H9 (cell line): Measurements from ENCODE around the gene PCGF6. TPM values are rescaled to one million over a fixed set of nuclear protein-coding genes. Genes with fewer than 3 reads are reported as not detected.

ENCODE experiments used
- DNase-seq: peaks from one replicate; pipeline ENCODE4 v3.0.0-alpha.2; 2017
- H2AFZ ChIP-seq: one replicate; pipeline ENCODE4 v1.6.1; 2013; ENCODE audit warnings: mild to moderate bottlenecking, low read length, control low read depth, moderate library complexity
- H2AK5ac ChIP-seq: 2 replicates; pipeline ENCODE4 v1.6.1; 2013; ENCODE audit warnings: low read length, control low read depth, mixed read lengths; ENCODE audit not compliant: insufficient read length
- H2BK120ac ChIP-seq: one replicate; pipeline ENCODE4 v1.6.1; 2013; ENCODE audit warnings: low read depth, mild to moderate bottlenecking, low read length, control low read depth, inconsistent platforms; ENCODE audit not compliant: poor library complexity, severe bottlenecking
- H2BK12ac ChIP-seq: 2 replicates; pipeline ENCODE4 v1.6.1; 2013; ENCODE audit warnings: low read length, control low read depth, mixed read lengths, low read depth; ENCODE audit not compliant: insufficient read length
- H2BK15ac ChIP-seq: 2 replicates; pipeline ENCODE4 v1.6.1; 2013; ENCODE audit warnings: low read depth, low read length, control low read depth
- H2BK20ac ChIP-seq: one replicate; pipeline ENCODE4 v1.6.1; 2013; ENCODE audit warnings: low read depth, mild to moderate bottlenecking, low read length, control low read depth, inconsistent platforms; ENCODE audit not compliant: poor library complexity, severe bottlenecking
- H2BK5ac ChIP-seq: 2 replicates; pipeline ENCODE4 v1.6.1; 2013; ENCODE audit warnings: low read length, control low read depth, mixed read lengths; ENCODE audit not compliant: insufficient read length
- H3K14ac ChIP-seq: 2 replicates; pipeline ENCODE4 v1.6.1; 2013; ENCODE audit warnings: low read length, control low read depth; ENCODE audit not compliant: insufficient read depth
- H3K18ac ChIP-seq: 2 replicates; pipeline ENCODE4 v1.6.1; 2013; ENCODE audit warnings: low read depth, mild to moderate bottlenecking, mixed read lengths, low read length, control low read depth; ENCODE audit not compliant: insufficient read length
- H3K23ac ChIP-seq: 2 replicates; pipeline ENCODE4 v1.6.1; 2013; ENCODE audit warnings: low read length, control low read depth, mixed read lengths, low read depth; ENCODE audit not compliant: insufficient read length
- H3K23me2 ChIP-seq: 2 replicates; pipeline ENCODE4 v1.6.1; 2013; ENCODE audit warnings: low read depth, mild to moderate bottlenecking, mixed read lengths, low read length, control low read depth; ENCODE audit not compliant: insufficient read length, poor library complexity, severe bottlenecking
- H3K27ac ChIP-seq: 2 replicates; pipeline ENCODE4 v1.5.1; 2013; ENCODE audit warnings: low read length, control low read depth, mixed read lengths, low read depth; ENCODE audit not compliant: insufficient read length
- H3K27me3 ChIP-seq: 2 replicates; pipeline ENCODE4 v1.6.1; 2013; ENCODE audit warnings: low read length, control low read depth, inconsistent platforms; ENCODE audit not compliant: insufficient read depth
- H3K4ac ChIP-seq: 2 replicates; pipeline ENCODE4 v1.6.1; 2013; ENCODE audit warnings: low read depth, mild to moderate bottlenecking, control low read depth, inconsistent platforms, low read length, moderate library complexity
- H3K4me1 ChIP-seq: 2 replicates; pipeline ENCODE4 v1.6.1; 2013; ENCODE audit warnings: low read length, control low read depth, inconsistent platforms; ENCODE audit not compliant: insufficient read depth
- H3K4me2 ChIP-seq: 2 replicates; pipeline ENCODE4 v1.6.1; 2013; ENCODE audit warnings: low read length, control low read depth, mixed read lengths; ENCODE audit not compliant: insufficient read length, insufficient read depth
- H3K56ac ChIP-seq: 2 replicates; pipeline ENCODE4 v1.6.1; 2013; ENCODE audit warnings: low read depth, mild to moderate bottlenecking, mixed read lengths, low read length, control low read depth; ENCODE audit not compliant: insufficient read length
- H3K79me1 ChIP-seq: 2 replicates; pipeline ENCODE4 v1.6.1; 2013; ENCODE audit warnings: low read depth, mild to moderate bottlenecking, moderate library complexity, low read length, control low read depth, inconsistent platforms; ENCODE audit not compliant: insufficient read depth, poor library complexity, severe bottlenecking
- H3K79me2 ChIP-seq: 2 replicates; pipeline ENCODE4 v1.6.1; 2013; ENCODE audit warnings: low read length, control low read depth, inconsistent platforms; ENCODE audit not compliant: insufficient read depth
- H3K9ac ChIP-seq: 2 replicates; pipeline ENCODE4 v1.6.1; 2013; ENCODE audit warnings: low read length, control low read depth, mixed read lengths; ENCODE audit not compliant: insufficient read length; ENCODE audit errors: extremely low read depth
- H3K9me3 ChIP-seq: one replicate; pipeline ENCODE4 v1.6.1; 2013; ENCODE audit warnings: low read depth, low read length, inconsistent platforms; ENCODE audit not compliant: control insufficient read depth
- H3T11ph ChIP-seq: one replicate; pipeline ENCODE4 v1.6.1; 2013; ENCODE audit warnings: mild to moderate bottlenecking, low read length, control low read depth, inconsistent platforms
- H4K20me1 ChIP-seq: one replicate; pipeline ENCODE4 v1.6.1; 2013; ENCODE audit not compliant: control insufficient read depth, insufficient read length, insufficient read depth
- H4K5ac ChIP-seq: 2 replicates; pipeline ENCODE4 v1.6.1; 2013; ENCODE audit warnings: low read depth, mild to moderate bottlenecking, mixed read lengths, low read length, control low read depth; ENCODE audit not compliant: insufficient read length
- H4K8ac ChIP-seq: replicated peaks from 2 replicates; pipeline ENCODE4 v1.6.1; 2013; ENCODE audit warnings: low read length, control low read depth, mixed read lengths, low read depth; ENCODE audit not compliant: insufficient read length
- H4K91ac ChIP-seq: 2 replicates; pipeline ENCODE4 v1.6.1; 2013; ENCODE audit warnings: low read depth, mild to moderate bottlenecking, moderate library complexity, mixed read lengths, low read length, control low read depth; ENCODE audit not compliant: insufficient read length
- H3K27ac Mint-ChIP-seq, 3 experiments: 2 replicates in 2 of 3; 3 replicates in 1 of 3; pipeline ENCODE4 v1.8.0; 2020 to 2021; ENCODE audit warnings: mixed read lengths in 3 of 3, mild to moderate bottlenecking in 1 of 3, moderate library complexity in 1 of 3
- H3K27me3 Mint-ChIP-seq: 2 replicates; pipeline ENCODE4 v1.8.0; 2021; ENCODE audit warnings: low read depth, mild to moderate bottlenecking, moderate library complexity, mixed read lengths
- H3K36me3 Mint-ChIP-seq, 3 experiments: 2 replicates in 2 of 3; 3 replicates in 1 of 3; pipeline ENCODE4 v1.8.0; 2020 to 2021; ENCODE audit warnings: low read depth in 3 of 3, mixed read lengths in 3 of 3; ENCODE audit not compliant: insufficient read depth in 1 of 3
- H3K4me1 Mint-ChIP-seq, 2 experiments: 2 replicates each; pipeline ENCODE4 v1.8.0; 2020; ENCODE audit warnings: mixed read lengths in 2 of 2
- H3K4me3 Mint-ChIP-seq, 2 experiments: 2 replicates in 1 of 2; 3 replicates in 1 of 2; pipeline ENCODE4 v1.8.0; 2020 to 2021; ENCODE audit warnings: mild to moderate bottlenecking in 2 of 2, mixed read lengths in 2 of 2, moderate library complexity in 1 of 2
- H3K9me3 Mint-ChIP-seq, 2 experiments: 2 replicates in 1 of 2; 3 replicates in 1 of 2; pipeline ENCODE4 v1.8.0; 2020; ENCODE audit warnings: mild to moderate bottlenecking in 2 of 2, mixed read lengths in 2 of 2, moderate library complexity in 1 of 2
- CTCF ChIP-seq: fragments of 200-600 bp; sonication (generic); conservative IDR thresholded peaks from 3 replicates; pipeline ENCODE4 v1.8.0; 2021; ENCODE audit warnings: antibody characterized with exemption, mild to moderate bottlenecking
- WGBS: extraction: QIAGEN DNeasy Blood & Tissue Kit; methylation state at CpG from one replicate; pipeline ENCODE4 v1.1.7; 2013; ENCODE audit warnings: missing lambda C conversion rate, low lambda C conversion rate, mixed read lengths; ENCODE audit not compliant: insufficient read length; ENCODE audit errors: extremely low coverage; 5-methylcytosine and 5-hydroxymethylcytosine counted together
- total RNA-seq: library from RNA; stranded (reverse); gene quantifications from 2 replicates; pipeline ENCODE4 v1.2.1, GENCODE V29; 2021

PCGF6 gene
- total RNA-seq, 1 experiment from 2014 or later = 23.5 TPM

GRCh38 chr10:103336370-103336769 is 14.6 kb downstream of the PCGF6 start:
- Histone ChIP-seq H4K91ac (no peak overlapping the region), H3K23ac (no peak overlapping the region), H3K9ac (no peak overlapping the region), H4K20me1 (no peaks in the 10 kb centered on the region), H2BK120ac (no peak overlapping the region), H3K27me3 (no peaks in the 10 kb centered on the region), H3K4ac (no peak overlapping the region), H4K5ac (no peak overlapping the region), H3K14ac (no peak overlapping the region), H2BK15ac (no peak overlapping the region), H2BK5ac (no peak overlapping the region), H3K79me1 (no peaks in the 10 kb centered on the region), H4K8ac (no peak overlapping the region), H3K18ac (no peak overlapping the region), H3K56ac (no peak overlapping the region), H3K23me2 (no peaks in the 10 kb centered on the region), H3K4me1 (no peaks in the 10 kb centered on the region), H2BK20ac (no peak overlapping the region), H2BK12ac (no peak overlapping the region), H3K4me2 (no peak overlapping the region), H2AFZ (no peak overlapping the region), H2AK5ac (no peak overlapping the region), H3K9me3 (no peaks in the 10 kb centered on the region), H3K79me2 (no peaks in the 10 kb centered on the region), H3K27ac (no peak overlapping the region), H3T11ph (no peak overlapping the region)
- Mint-ChIP-seq H3K9me3 (no peaks in the 10 kb centered on the region), H3K27me3 (no peaks in the 10 kb centered on the region), H3K27ac (no peak overlapping the region), H3K4me3 (no peak overlapping the region), H3K36me3 (peaks cover 25 to 62% (median 49%) of the 10 kb centered on the region in 3 experiments; a peak in 6 of 7 replicates), H3K4me1 (no peaks in the 10 kb centered on the region)
- TF ChIP-seq CTCF = no peak
- DNase-seq = no peak
- WGBS = no CpG with 5 or more reads among the region's 4 CpGs
